SU-DHL-6 (cell line): Measurements from ENCODE around the gene ZBP1.

Experiments used
- H2AFZ ChIP-seq: fragments of 200-600 bp; sonication (generic); 2 replicates; pipeline ENCODE4 v1.6.1; 2014; ENCODE audit warnings: low read depth, mild to moderate bottlenecking, moderate library complexity, mixed read lengths, antibody characterized with exemption, low read length; ENCODE audit not compliant: severe bottlenecking
- H3F3A ChIP-seq: fragments of 200-600 bp; shearing (Covaris generic); 2 replicates; pipeline ENCODE4 v1.6.0; 2016; ENCODE audit warnings: antibody characterized with exemption, mild to moderate bottlenecking; ENCODE audit not compliant: insufficient read depth
- H3K27ac ChIP-seq: fragments of 200-600 bp; sonication (generic); 2 replicates; pipeline ENCODE4 v1.5.1; 2016; ENCODE audit warnings: low read depth, mild to moderate bottlenecking, low read length, moderate library complexity, mixed read lengths
- H3K27me3 ChIP-seq: fragments of 200-600 bp; sonication (generic), shearing (Covaris generic); 2 replicates; pipeline ENCODE4 v1.6.0; 2014; ENCODE audit warnings: mild to moderate bottlenecking, low read length
- H3K36me3 ChIP-seq: fragments of 200-600 bp; sonication (generic); 2 replicates; pipeline ENCODE4 v1.6.1; 2014; ENCODE audit warnings: mild to moderate bottlenecking, low read length, mixed read lengths
- H3K4me2 ChIP-seq: fragments of 300-600, 200-600 bp; shearing (Covaris generic), sonication (generic); 2 replicates; pipeline ENCODE4 v1.6.0; 2014; ENCODE audit warnings: low read length, low read depth, mild to moderate bottlenecking; ENCODE audit not compliant: poor library complexity, severe bottlenecking
- H3K4me3 ChIP-seq: fragments of 200-600 bp; sonication (generic); 2 replicates; pipeline ENCODE4 v1.5.1; 2014; ENCODE audit warnings: antibody characterized with exemption, low read length, mild to moderate bottlenecking, mixed read lengths; ENCODE audit not compliant: insufficient read depth, poor library complexity, severe bottlenecking
- H3K79me2 ChIP-seq: fragments of 200-600 bp; sonication (generic); 2 replicates; pipeline ENCODE4 v1.6.1; 2014; ENCODE audit warnings: mild to moderate bottlenecking, low read length, moderate library complexity; ENCODE audit not compliant: insufficient read depth
- H3K9ac ChIP-seq: fragments of 200-600 bp; sonication (generic); 2 replicates; pipeline ENCODE4 v1.7.0; 2014; ENCODE audit warnings: mild to moderate bottlenecking, low read length
- H3K9me2 ChIP-seq: fragments of 200-600 bp; sonication (generic); replicated peaks from 2 replicates; pipeline ENCODE4 v1.6.1; 2014; ENCODE audit warnings: low read length; ENCODE audit not compliant: insufficient read depth
- H3K9me3 ChIP-seq: fragments of 200-600 bp; sonication (generic); 2 replicates; pipeline ENCODE4 v1.6.1; 2014; ENCODE audit warnings: low read length, mixed read lengths; ENCODE audit not compliant: insufficient read depth
- H4K20me1 ChIP-seq: fragments of 200-600 bp; sonication (generic); 2 replicates; pipeline ENCODE4 v1.6.1; 2014; ENCODE audit warnings: low read depth, mild to moderate bottlenecking, antibody characterized with exemption, low read length, moderate library complexity, mixed read lengths
- CTCF ChIP-seq: fragments of 200-600 bp; sonication (generic); IDR thresholded peaks from one replicate; pipeline ENCODE4 v1.5.1; 2017; ENCODE audit warnings: antibody characterized with exemption, mild to moderate bottlenecking, low read length, moderate library complexity; ENCODE audit not compliant: insufficient read depth, poor library complexity, severe bottlenecking
- EZH2phosphoT487 ChIP-seq: fragments of 200-600 bp; sonication (generic), shearing (Covaris generic); conservative IDR thresholded peaks from 2 replicates; pipeline ENCODE4 v1.6.1; 2018; ENCODE audit warnings: mild to moderate bottlenecking, antibody characterized with exemption, low read length, moderate library complexity, mixed read lengths

Gene ZBP1

DNA sequence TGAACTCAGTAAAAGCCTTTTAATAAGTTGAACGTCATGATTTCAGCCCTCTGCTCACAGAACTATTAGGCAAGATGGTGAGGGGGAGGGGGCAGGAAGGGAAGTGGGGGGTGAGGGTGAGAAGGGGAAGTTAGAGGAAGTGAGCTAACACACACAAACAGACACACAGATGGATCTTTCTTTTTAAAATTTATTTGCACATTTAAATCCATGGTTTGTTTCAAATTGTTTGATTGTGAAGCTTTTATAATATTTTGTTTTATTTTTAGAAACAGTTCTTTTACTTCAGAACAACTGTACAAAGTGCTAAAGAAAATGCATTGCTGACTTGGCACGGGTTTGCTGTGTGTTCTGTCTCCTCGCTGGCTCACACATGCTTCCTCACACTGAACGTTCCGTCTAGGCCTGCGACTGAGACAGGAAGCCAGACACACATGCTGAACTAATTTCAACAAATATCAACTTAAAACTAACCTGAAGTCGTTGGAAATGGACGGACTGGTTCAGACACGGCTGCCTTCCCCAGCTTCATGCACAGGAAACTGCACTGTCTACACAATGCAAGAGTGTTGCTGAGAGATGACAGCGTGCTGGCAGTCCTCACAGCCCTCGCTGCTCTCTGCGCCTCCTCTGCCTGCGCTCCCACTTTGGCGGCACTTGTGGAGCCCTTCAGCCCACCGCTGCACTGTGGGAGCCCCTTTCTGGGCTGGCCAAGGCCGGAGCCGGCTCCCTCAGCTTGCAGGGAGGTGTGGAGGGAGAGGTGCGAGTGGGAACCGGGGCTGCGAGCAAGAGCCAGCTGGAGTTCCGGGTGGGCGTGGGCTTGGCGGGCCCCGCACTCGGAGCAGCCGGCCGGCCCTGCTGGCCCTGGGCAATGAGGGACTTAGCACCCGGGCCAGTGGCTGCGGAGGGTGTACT is 8.1 kb upstream of the ZBP1 start:
- H4K20me1 ChIP-seq: no peaks in the 10 kb centered on the region
- peaks cover 7% of the 10 kb centered on the region; the same call in 1 of the 2 replicates for H3K9me3 ChIP-seq
- H3K9ac ChIP-seq: peak overlapping the region; percentile 11; the same call in 1 of the 2 replicates
- H3K36me3 ChIP-seq: no peaks in the 10 kb centered on the region
- H3K4me2 ChIP-seq: peak overlapping the region; percentile 48
- TF ChIP-seq CTCF (no peak), EZH2phosphoT487 (no peak)
- H3K27ac ChIP-seq: peak overlapping the region; percentile 60
- H3K79me2 ChIP-seq: no peaks in the 10 kb centered on the region
- H3K27me3 ChIP-seq: no peaks in the 10 kb centered on the region; the same call in 1 of the 2 replicates
- H3F3A ChIP-seq: no peaks in the 10 kb centered on the region
- H3K4me3 ChIP-seq: no peak overlapping the region
- H2AFZ ChIP-seq: peak overlapping the region; percentile 32
- no peaks in the 10 kb centered on the region for H3K9me2 ChIP-seq

DNA sequence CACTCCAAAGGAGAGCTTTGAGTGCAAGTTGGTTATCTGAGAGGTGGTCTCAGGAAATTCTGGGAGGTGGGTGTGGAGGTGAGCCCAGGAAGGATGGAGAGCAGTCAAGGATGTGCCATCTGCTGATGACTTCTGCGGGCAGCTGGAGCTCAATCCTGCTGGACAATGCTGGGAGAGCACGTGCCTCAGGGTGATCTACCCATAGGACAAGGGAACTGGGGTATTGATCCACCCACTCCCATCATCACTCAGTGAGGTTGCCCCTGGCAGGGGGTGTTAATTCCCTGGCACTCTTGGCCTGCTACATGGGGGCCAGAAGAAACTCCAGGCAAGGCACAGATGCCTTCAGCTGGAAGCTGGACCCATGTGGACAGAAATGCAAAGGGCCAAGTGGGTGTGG is 7.1 kb upstream of the ZBP1 start:
- no peak overlapping the region for H3K27ac ChIP-seq
- H3K9ac ChIP-seq: no peak overlapping the region

DNA sequence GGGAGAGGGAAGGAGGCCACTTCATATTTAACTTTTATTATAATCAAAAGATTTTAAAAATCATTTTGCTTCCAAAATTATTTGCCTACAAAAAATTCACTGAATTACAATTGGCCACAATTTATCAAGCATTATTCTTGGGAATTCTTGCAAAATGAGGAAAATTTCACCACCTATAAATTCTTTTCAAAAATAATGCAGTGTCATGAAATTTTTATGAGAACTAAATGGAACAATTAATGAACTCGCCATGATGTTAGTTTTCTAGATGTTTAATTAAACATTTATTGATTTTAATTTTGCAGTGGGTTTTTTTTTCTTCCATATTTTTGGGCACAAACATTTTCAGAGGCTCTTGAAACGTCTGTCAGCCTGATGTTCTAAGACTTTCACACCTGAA is 5.8 kb upstream of the ZBP1 start:
- Histone ChIP-seq H3K27ac (no peak overlapping the region), H3F3A (no peaks in the 10 kb centered on the region), H3K9me3 (peaks cover 7% of the 10 kb centered on the region; the same call in 1 of the 2 replicates), H3K36me3 (no peaks in the 10 kb centered on the region), H3K4me3 (no peak overlapping the region), H2AFZ (no peak overlapping the region), H3K9ac (no peak overlapping the region), H3K27me3 (no peaks in the 10 kb centered on the region; the same call in 1 of the 2 replicates), H3K9me2 (no peaks in the 10 kb centered on the region), H3K4me2 (no peak overlapping the region), H3K79me2 (no peaks in the 10 kb centered on the region), H4K20me1 (no peaks in the 10 kb centered on the region)
- TF ChIP-seq CTCF (no peak), EZH2phosphoT487 (no peak)

More for the DNA sequence above, 7.1 kb upstream of the ZBP1 start:
- H3K9me3 ChIP-seq: peaks cover 7% of the 10 kb centered on the region; the same call in 1 of the 2 replicates
- H3K27me3 ChIP-seq: no peaks in the 10 kb centered on the region; the same call in 1 of the 2 replicates
- H2AFZ ChIP-seq: no peak overlapping the region
- no peaks in the 10 kb centered on the region for H3F3A ChIP-seq
- H3K9me2 ChIP-seq: no peaks in the 10 kb centered on the region
- H4K20me1 ChIP-seq: no peaks in the 10 kb centered on the region
- H3K36me3 ChIP-seq: no peaks in the 10 kb centered on the region
- TF ChIP-seq CTCF (no peak), EZH2phosphoT487 (no peak)
- no peak overlapping the region for H3K4me3 ChIP-seq
- H3K4me2 ChIP-seq: no peak overlapping the region
- H3K79me2 ChIP-seq: no peaks in the 10 kb centered on the region
